OCI-LY3 (cell line): ENCODE measurements around the gene HCRTR1.

Experiments used
- H2AFZ ChIP-seq: fragments of 200-600, 300-600 bp; shearing (Covaris generic); 2 replicates; pipeline ENCODE4 v1.6.0; 2014; ENCODE audit warnings: antibody characterized with exemption, low read depth, low read length
- H3K27ac ChIP-seq: fragments of 200-600, 300-600 bp; sonication (generic); 2 replicates; pipeline ENCODE4 v1.5.1; 2014; ENCODE audit warnings: mild to moderate bottlenecking, low read length, moderate library complexity, mixed read lengths
- H3K27me3 ChIP-seq: fragments of 200-600, 300-600 bp; sonication (generic); 2 replicates; pipeline ENCODE4 v1.6.1; 2014; ENCODE audit warnings: low read depth, low read length, mixed read lengths
- H3K36me3 ChIP-seq: fragments of 200-600, 300-600 bp; sonication (generic); replicated peaks from 2 replicates; pipeline ENCODE3; 2014; ENCODE audit warnings: low read depth, low read length, mixed read lengths
- H3K4me1 ChIP-seq: fragments of 300-600, 200-600 bp; sonication (generic); 2 replicates; pipeline ENCODE4 v1.6.1; 2014; ENCODE audit warnings: low read length, mixed read lengths
- H3K4me2 ChIP-seq: fragments of 200-600, 300-600 bp; sonication (generic); 2 replicates; pipeline ENCODE4 v1.6.1; 2014; ENCODE audit warnings: low read length, mixed read lengths
- H3K4me3 ChIP-seq: fragments of 300-600, 200-600 bp; sonication (generic); 2 replicates; pipeline ENCODE4 v1.5.1; 2014; ENCODE audit warnings: antibody characterized with exemption, mild to moderate bottlenecking, low read length, moderate library complexity
- H3K79me2 ChIP-seq: fragments of 300-600, 200-600 bp; shearing (Covaris generic); 2 replicates; pipeline ENCODE4 v1.6.1; 2014; ENCODE audit warnings: mild to moderate bottlenecking, low read length, mixed read lengths
- H3K9ac ChIP-seq: fragments of 300-600, 200-600 bp; shearing (Covaris generic); 2 replicates; pipeline ENCODE4 v1.6.0; 2014; ENCODE audit warnings: mild to moderate bottlenecking, low read length, moderate library complexity
- H3K9me3 ChIP-seq: fragments of 200-600, 300-600 bp; shearing (Covaris generic); 2 replicates; pipeline ENCODE4 v1.6.1; 2014; ENCODE audit warnings: low read length, mixed read lengths; ENCODE audit not compliant: insufficient read depth
- H4K20me1 ChIP-seq: fragments of 200-600, 300-600 bp; sonication (generic); 2 replicates; pipeline ENCODE4 v1.6.1; 2016; ENCODE audit warnings: low read length, mixed read lengths; ENCODE audit not compliant: insufficient read depth
- CTCF ChIP-seq: fragments of 200-600, 300-600 bp; sonication (generic); IDR thresholded peaks from 2 replicates; pipeline ENCODE4 v1.5.1; 2014; ENCODE audit warnings: antibody characterized with exemption, low read length, low read depth
- EZH2phosphoT487 ChIP-seq: fragments of 200-600 bp; shearing (Covaris generic); IDR thresholded peaks from 2 replicates; pipeline ENCODE4 v1.6.1; 2018; ENCODE audit warnings: antibody characterized with exemption, mixed run types, low read depth

Gene HCRTR1

DNA sequence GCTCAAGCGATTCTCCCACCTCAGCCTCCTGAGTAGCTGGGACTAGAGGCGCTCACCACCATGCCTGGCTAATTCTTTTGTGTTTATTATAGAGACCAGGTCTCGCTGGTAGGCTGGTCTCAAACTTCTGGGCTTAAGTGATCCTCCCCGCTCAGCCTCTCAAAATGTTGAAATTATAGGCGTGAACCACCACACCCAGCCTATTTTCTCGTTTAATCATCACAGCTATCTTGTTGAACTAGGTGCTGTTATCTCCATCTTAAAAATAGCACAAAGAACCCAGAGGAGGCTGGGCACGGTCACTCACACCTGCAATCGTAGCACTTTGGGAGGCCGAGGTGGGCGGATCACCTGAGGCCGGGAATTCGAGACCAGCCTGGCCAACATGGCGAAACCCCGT, 58.3 kb downstream of the HCRTR1 start:
- Histone ChIP-seq H3K27ac (no peak overlapping the region), H3K79me2 (no peaks in the 10 kb centered on the region), H3K36me3 (no peaks in the 10 kb centered on the region), H2AFZ (no peak overlapping the region), H4K20me1 (no peaks in the 10 kb centered on the region), H3K4me3 (no peak overlapping the region), H3K4me1 (peaks cover 2% of the 10 kb centered on the region; the same call in 1 of the 2 replicates), H3K9ac (no peak overlapping the region), H3K4me2 (no peak overlapping the region), H3K27me3 (peaks cover 19% of the 10 kb centered on the region), H3K9me3 (no peaks in the 10 kb centered on the region)
- TF ChIP-seq EZH2phosphoT487 (no peak), CTCF (no peak)
